HG03469 (cell line): ENCODE data around the gene WDTC1.

Source experiments
- ATAC-seq: cut with Tn5 transposase; IDR thresholded peaks from one replicate; pipeline ENCODE4 v1.9.1; 2021; ENCODE audit warnings: mild to moderate bottlenecking, moderate library complexity, moderate number of reproducible peaks; ENCODE audit not compliant: unreplicated experiment

WDTC1 gene

GRCh38 chr1:27351541-27352107 lies 117.2 kb downstream of the WDTC1 start:
- ATAC-seq = no peak

GRCh38 chr1:27353166-27353565 lies 118.7 kb downstream of the WDTC1 start:
- no peak for ATAC-seq

DNA sequence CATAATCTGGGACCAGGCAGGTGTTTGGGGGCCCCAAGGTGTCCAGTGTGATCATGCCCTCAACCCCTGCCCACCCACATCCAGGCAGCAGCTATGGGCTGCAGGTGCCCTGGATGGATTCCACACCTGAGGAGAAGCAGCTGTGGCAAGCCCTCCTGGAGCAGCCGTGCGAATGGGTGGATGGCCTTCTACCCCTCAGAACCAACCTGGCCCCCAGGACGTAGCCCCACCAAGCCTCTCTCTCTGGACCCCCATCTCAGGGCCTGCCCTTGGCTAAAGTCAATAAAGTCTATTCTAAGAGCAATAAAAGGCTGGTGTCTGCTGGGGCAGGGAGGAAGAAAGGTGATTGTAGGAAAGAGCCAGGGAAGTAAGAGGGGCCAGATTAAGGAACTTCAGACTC lies 119.2 kb downstream of the WDTC1 start:
- no peak for ATAC-seq

- ATAC-seq = no peak
Measured at GRCh38 chr1:27355683-27356082, 121.3 kb downstream of the WDTC1 start.

- no peak for ATAC-seq
Measured at GRCh38 chr1:27356277-27356618, 121.8 kb downstream of the WDTC1 start.

DNA sequence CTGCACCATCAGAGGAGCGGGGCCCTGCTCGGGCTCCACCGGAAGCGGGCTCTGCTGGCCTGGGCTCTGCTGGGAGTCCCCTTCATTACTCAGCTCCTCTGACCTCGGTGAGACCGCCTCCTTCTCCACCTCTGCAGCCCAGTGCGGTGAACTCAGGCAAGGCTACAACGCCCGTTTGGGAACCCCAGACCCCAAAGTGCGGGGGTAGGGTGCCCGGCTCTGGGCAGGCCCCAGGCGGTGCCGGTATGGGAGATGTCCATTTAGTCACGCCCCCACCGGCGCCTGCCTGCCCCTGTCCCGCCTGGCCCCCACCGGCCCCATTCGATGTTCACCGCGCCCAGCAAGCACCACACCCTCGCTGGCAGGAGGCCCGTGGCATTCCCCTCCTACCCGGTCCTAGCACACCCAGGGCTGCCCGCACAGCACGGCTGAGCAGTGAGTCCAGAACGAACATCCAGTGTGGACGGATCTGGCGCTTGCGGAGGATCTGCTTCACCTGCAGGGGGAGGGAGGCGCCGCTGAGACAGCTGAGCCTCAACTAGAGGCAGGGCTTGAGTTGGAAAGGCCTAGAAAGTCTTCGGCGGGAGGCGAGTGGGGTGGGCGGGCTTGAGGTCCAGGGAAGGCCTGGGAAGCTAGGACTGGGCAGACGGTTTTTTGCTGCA lies 122.3 kb downstream of the WDTC1 start:
- no peak for ATAC-seq

GRCh38 chr1:27357281-27358037 lies 123.0 kb downstream of the WDTC1 start:
- ATAC-seq = no peak
